ENCODE data around the gene STAT2.
"Not testable (repeated sequence)": the region's sequence is repeated elsewhere in the genome, so short reads cannot be mapped to it uniquely, and the experiment has no call there.

The STAT2 gene

GRCh38 chr12:56326126-56326525 lies 33.8 kb downstream of the STAT2 start:
- DNase-seq (ENCODE audit: low read depth), result no peak

- no peak for DNase-seq (ENCODE audit: low read depth)
Measured at GRCh38 chr12:56324206-56324605, 35.7 kb downstream of the STAT2 start.

DNA sequence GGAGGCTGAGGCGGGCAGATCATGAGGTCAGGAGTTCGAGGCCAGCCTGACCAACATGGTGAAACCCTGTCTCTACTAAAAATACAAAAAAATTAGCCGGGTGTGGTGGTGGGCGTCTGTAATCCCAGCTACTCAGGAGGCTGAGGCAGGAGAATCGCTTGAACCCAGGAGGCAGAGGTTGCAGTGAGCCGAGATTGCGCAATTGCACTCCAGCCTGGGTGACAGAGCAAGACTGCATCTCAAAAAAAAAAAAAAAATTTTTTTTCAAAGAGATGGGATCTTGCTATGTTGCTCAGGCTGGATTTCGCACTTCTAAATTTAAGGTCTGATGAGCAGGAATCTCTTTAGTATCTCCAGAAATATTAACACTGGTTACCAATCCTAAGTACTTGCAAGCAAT lies 38.3 kb downstream of the STAT2 start:
- not testable (repeated sequence) for DNase-seq (ENCODE audit: low read depth)

DNA sequence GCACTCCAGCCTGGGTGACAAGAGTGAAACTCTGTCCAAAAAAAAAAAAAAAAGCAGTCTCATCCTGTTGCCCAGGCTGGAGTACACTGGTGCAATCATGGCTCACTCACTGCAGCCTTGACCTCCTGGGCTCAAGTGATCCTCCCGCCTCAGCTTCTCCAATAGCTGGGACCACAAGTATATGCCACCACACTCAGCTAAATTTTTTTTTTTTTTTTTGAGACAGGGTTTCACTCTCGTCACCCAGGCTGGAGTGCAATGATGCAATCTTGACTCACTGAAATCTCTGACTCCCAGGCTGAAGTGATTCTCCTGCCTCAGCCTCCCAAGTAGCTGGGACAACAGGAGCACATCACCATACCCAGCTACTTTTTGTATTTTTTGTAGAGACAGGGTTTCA lies 38.9 kb downstream of the STAT2 start:
- no peak for DNase-seq (ENCODE audit: low read depth)

DNA sequence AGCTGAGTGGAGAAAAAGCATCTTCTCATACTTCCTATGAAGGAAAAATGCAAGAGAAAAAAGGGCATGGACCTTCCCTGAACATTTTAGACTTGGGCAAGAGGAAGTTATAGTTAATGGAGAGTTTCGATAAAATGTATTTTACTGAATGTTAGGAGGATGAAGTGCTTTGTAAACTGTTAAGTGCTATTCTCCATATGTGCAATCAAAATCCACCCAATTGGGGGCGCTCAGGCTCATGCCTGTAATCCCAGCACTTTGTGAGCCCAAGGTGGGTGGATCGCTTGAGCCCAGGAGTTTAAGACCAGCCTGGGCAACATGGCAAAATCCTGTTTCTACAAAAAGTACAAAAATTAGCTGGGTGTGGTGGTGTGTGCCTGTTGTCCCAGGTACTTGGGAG lies 42.2 kb downstream of the STAT2 start:
- DNase-seq (ENCODE audit: low read depth), result no peak

DNA sequence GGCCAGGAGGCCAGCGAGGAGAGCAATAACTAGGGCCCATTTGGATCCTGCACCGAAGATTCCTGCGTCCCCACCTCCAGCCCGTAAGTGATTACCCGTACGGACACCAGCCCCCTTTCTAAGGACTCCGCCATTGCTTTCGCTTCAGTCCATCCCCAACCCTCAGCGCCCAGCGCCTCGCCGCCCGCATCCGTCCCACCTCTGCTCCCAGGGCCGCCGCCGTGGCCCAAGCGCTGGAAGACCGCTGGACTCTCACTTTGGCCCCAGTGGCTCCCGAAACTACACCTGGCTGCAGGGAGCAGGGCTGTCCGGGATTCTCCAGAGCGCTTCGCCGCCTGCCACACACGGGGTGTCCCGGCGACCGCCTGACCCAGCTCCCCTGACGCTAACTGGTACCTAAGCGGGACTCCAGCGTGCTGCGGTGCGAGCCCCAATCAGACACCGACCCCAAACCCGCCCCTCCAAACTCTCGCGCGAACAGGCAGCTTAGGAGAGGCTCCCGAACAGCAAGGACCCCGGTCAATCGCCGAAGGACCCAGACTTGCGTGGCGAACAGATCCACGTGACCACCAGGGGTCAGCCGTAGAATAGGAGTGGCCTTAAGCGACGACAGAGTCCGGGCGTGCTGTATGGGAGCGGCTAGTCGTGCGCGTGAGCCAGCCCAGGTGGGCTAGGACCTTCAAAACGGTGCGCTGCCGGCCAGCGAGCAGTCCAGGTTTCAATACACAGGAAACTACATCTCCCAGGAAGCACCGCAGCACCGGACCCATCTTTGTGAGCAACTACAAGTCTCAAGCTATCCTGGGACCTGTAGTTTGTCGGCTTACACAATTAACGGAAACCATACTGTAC lies 44.1 kb downstream of the STAT2 start, which contains the start of gene CNPY2:
CNPY2 (minus strand) TSS at position 367 of the 852 bp plus-strand sequence. CDS start 771 bp downstream, outside the sequence.
- DNase-seq (ENCODE audit: low read depth), result peak; percentile 83

GRCh38 chr12:56315249-56315621 lies 44.7 kb downstream of the STAT2 start:
- DNase-seq (ENCODE audit: low read depth), result no peak

DNA sequence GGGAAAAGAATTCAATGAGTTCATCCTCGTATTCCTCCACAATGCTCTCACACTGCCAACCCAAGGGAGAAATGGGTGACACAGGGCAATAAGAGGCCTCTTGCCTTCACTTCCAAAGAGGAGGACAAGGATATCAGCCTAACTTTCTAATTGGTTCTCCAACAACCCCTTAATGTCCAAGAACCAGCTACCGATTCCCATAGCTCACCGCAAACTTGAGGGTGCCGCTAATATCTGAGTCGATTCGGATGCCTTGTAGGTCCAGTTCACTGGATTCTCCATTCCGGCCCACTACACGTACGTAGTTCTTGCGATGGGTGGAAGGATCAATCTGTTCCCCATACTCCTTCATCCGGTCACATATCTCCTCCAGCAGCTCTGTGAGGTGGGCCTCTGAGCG lies 48.9 kb downstream of the STAT2 start:
- no peak for DNase-seq (ENCODE audit: low read depth)

- no peak for DNase-seq (ENCODE audit: low read depth)
Measured at GRCh38 chr12:56308714-56309113, 51.2 kb downstream of the STAT2 start.

DNA sequence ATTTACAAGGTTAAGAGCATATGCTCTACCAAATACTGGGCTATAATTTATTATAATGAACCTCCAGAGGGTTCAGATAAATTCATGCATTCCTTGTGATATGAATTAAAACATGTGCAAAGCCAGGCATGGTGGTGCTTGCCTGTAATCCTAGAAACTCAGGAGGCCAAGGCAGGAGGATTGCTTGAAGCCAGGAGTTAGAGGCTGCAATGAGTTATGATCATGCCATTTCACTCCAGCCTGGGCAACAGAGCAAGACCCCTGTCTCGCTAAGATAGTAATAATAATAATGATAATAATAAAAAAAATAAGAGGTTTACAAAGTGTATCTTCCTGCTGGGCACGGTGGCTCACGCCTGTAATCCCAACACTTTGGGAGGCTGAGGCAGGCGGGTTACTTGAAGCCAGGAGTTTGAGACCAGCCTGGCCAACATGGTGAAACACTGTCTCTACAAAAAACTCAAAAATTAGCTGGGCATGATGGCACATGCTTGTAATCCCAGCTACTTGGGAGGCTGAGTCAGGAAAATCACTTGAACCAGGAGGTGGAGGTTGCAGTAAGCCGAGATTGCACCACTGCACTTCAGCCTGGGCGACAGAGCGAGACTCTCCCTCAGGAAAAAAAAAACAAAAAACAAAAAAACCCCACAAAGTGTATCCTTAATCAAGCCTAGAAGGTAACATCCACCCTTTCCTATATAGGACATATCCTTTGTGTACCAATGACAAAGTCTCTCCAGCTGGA lies 52.5 kb downstream of the STAT2 start:
- DNase-seq (ENCODE audit: low read depth), result no peak

GRCh38 chr12:56304872-56305590 lies 54.9 kb downstream of the STAT2 start:
- no peak for DNase-seq (ENCODE audit: low read depth)

DNA sequence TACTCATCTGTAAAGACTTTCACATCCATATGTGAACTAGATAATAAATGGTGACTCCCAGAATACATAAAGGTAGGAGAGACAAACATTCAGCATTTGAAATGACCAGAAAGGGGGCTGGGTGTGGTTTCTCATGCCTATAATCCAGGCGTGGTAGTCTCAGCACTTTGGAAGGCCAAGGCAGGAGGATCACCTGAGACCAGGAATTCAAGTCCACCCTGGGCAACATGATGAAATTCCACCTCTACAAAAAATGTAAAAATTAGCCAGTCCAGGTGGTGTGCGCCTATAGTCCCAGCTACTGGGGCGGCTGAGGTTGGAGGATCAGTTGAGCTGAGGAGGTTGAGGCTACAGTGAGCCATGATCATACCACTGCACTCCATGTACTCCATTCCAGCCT lies 55.6 kb downstream of the STAT2 start:
- no peak for DNase-seq (ENCODE audit: low read depth)

- no peak for DNase-seq (ENCODE audit: low read depth)
Measured at GRCh38 chr12:56300644-56301464, 59.1 kb downstream of the STAT2 start.

DNA sequence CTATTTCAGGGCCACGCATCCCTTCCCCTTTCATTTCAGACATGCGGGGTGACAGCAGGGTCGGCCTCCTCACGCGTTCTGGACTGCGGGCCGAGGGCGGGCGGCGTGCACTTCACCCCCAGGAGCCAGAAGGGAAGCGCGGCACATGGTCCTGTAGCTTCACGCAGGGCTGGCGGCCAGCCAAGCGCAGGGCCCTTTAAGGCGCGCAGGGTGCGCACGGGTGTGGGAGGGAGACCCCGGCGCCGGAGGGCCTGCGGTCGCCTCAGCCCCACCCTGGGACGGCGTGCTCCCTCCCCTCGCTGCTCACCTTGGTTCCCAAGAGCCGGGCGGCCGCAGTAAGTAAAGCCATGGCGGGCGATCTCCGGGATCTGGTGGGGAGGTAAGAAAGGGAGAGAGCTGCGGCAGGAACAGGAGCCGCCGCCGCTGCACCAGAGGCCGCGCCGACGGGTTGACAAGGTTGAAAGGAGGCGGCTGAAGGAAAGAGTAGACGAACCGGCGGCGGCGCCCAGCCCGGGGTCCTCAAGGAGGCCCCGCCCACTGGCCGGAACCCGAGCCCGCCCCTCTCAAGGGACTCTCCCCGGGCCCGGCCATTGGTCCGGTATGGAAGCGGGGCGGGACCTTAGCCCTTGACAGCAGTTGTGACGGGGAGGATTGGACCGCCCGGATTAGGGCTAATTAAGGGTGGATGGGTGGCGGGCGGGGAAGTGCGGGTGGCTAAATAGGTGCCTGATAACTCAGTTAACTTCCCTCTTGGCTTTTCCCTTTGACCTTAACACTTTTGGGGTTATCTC lies 59.9 kb downstream of the STAT2 start, which contains the start of gene CS:
CS (minus strand) TSS at position 478 of the 791 bp plus-strand sequence; CDS start at position 349, 129 bp downstream.
- peak; percentile 81 for DNase-seq (ENCODE audit: low read depth)

DNA sequence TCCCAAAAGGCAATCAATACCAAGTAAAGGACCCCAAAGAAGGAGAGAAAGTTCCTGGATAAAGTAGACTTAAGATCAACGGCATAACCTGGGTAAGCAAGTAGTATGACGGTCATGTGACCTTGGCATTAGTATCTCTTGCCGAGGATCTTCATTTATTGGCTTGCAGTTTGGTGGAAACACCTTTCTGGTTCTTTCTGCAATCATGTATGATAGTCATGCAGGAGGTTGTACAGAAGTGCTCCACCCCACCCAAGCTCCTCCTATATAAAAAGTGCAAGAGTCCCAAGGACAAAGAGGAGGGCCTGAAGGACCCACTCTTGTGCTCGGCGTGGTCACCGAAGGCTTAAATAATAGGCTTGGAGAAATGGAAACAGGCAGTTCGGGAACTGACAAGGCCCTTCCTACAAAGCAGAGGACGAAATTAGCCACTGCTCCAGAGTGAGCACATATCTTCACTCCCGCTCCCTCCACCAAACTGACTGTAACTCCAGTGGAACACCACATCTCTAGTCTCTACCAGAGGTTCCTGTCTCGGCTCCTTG lies 60.5 kb downstream of the STAT2 start:
- no peak for DNase-seq (ENCODE audit: low read depth)

DNA sequence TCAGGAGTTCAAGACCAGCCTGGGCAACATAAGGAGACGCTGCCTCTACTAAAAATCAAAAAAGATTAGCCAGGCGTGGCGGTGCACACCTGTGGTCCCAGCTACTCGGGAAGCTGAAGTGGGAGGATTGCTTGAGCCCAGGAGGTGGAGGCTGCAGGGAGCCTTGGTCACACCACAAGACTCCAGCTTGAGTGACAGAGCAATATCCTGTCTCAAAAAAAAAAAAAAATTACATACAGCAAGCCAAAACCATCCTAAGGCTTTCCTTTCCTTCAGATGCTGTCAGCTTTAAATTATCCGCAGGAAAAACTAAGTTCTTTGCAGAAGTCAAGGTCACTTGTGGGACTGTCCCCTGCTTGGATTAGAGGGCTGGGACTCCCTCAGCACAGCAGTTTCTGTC lies 61.1 kb downstream of the STAT2 start:
- DNase-seq (ENCODE audit: low read depth), result no peak

DNA sequence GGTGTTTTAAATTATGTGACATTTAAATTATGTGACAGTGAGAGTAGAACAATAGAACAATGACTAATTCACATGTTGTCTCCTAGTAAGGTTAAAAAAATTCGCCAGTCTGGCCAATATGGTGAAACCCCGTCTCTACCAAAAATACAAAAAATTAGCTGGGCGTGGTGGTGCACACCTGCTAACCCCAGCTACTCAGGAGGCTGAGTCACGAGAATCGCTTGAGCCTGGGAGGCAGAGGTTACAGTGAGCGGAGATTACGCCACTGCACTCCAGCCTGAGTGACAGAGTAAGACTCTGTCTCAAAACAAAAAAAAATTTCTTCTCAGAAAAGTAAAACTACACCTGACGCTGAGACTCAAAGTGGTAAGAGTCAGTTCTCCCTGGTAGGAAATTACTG lies 62.5 kb downstream of the STAT2 start:
- no peak for DNase-seq (ENCODE audit: low read depth)

- no peak for DNase-seq (ENCODE audit: low read depth)
Measured at GRCh38 chr12:56296295-56296694, 63.6 kb downstream of the STAT2 start.

DNA sequence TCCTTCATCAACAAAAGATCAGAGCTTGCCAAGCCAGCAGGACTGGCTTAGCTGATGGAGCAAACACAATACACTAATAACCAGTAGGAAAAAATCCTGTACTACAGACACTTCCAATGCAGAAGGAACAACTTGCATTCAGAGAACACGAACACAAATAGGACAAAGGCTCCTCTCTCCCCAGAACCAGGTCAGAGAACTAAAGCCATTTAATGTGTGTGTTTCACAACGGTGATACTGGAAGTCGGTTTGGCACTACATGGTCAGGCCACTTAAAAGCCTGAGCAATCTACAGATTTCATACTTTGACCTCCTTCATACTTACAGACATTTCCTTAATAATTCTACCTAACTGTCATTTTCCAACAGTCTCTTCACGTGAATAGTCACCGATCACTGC lies 66.1 kb downstream of the STAT2 start:
- DNase-seq (ENCODE audit: low read depth), result no peak
